ENCODE measurements around the gene MS4A15. TPM values are rescaled to one million over a fixed set of nuclear protein-coding genes. Genes with fewer than 3 reads are reported as not detected.

The MS4A15 gene
- total and polyA plus RNA-seq, 9 of the 15 experiments (the other 6 are each of a cell fraction or from before 2014, with no cell fraction given): not detected

DNA sequence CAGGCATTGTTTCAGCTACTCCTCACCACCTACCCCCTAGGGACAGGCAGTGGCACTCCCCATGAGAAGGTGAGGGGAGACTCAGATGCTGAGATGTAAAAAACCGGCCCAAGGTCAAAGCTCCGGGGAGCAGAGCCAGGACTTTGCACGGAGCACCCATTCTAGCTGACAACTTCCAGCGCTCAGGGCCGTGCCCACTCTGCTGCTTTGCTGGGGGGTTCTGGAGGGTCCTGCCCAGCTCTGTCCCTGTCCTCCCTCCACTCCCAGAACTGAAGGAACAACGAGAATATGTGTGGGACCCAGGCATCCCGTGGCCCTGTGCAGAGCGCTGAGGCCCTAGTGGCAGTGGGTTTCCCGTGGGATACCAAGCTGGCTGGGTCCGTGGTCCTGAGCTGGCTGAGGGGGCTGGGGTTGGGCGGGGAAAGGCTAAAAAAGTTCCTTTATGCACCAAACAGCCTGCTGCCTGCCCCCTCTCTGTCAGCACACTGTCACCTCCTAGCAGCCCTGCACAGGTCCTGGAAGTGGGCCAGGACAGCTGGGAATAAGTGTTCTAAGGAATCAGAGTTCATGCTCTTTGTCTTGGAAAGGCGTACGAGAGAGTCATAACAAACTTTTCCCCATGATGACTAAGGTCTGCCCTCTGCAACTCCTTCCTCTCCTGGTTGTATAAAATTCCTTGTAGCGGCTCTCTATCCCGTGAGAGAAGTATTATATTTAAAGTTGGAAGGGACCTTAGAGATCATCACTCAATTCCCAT is 30.3 kb downstream of the MS4A15 start:
- ATAC-seq (no peak), FAIRE-seq (no peak), DNase-seq (ENCODE audit: extremely low read depth in 1 of 4, low spot score in 3 of 4) (no peak)
- POLR2A ChIA-PET: interaction anchor here (0.8 kb wide), 1 partner anchor 22 kb away, joined by 7 read pairs; no protein-coding TSS in a partner anchor
- CTCF ChIA-PET (ENCODE audit: low intra/inter-chr PET ratio): no interaction called here
- BruUV-seq (replicated peaks): no TSS peak
- Histone ChIP-seq H3K9ac (ENCODE audit: insufficient read depth in 1 of 2, low read depth in 2 of 2, low read length in 2 of 2) (no peak overlapping the region), H3K27me3 (ENCODE audit: control insufficient read depth in 2 of 2, insufficient read depth in 2 of 2, low read length in 2 of 2) (peaks cover 0 to 28% of the 10 kb centered on the region in 2 experiments; a peak in 2 of 5 replicates), H3K36me3 (ENCODE audit: control insufficient read depth, insufficient read depth, low read length) (no peaks in the 10 kb centered on the region), H3K79me2 (ENCODE audit: control insufficient read depth, insufficient read depth, low read length) (no peaks in the 10 kb centered on the region), H3K4me1 (replicated peaks in 1 of 2; ENCODE audit: control insufficient read depth in 2 of 2, insufficient read depth in 2 of 2, low read length in 2 of 2) (no peaks in the 10 kb centered on the region), H3K4me3 (no peak overlapping the region), H3K4me2 (ENCODE audit: insufficient read depth, low read length) (no peak overlapping the region), H3K27ac (ENCODE audit: extremely low read depth, low read depth, low read length) (no peak overlapping the region), H4K20me1 (replicated peaks; ENCODE audit: control insufficient read depth, insufficient read depth, low read length) (no peaks in the 10 kb centered on the region), H2AFZ (ENCODE audit: low read depth, low read length) (no peak overlapping the region), H3K9me3 (replicated peaks; ENCODE audit: control insufficient read depth, insufficient read depth, low read depth, low read length) (no peaks in the 10 kb centered on the region), H3K9me1 (ENCODE audit: control insufficient read depth, insufficient read depth, low read length) (no peaks in the 10 kb centered on the region)
- WGBS (ENCODE audit: insufficient coverage, low coverage, missing lambda C conversion rate): 13% methylated on average over 14 of the region's 15 CpGs
- in situ Hi-C loops (cut with MboI): no loop called here
- intact Hi-C loops (cut with micrococcal nuclease): no loop called here
- TF ChIP-seq HDAC6 (IDR thresholded peaks at IDR 0.05; ENCODE audit: low read depth, low read length): no peak
- TF ChIP-seq, protein P1, sequence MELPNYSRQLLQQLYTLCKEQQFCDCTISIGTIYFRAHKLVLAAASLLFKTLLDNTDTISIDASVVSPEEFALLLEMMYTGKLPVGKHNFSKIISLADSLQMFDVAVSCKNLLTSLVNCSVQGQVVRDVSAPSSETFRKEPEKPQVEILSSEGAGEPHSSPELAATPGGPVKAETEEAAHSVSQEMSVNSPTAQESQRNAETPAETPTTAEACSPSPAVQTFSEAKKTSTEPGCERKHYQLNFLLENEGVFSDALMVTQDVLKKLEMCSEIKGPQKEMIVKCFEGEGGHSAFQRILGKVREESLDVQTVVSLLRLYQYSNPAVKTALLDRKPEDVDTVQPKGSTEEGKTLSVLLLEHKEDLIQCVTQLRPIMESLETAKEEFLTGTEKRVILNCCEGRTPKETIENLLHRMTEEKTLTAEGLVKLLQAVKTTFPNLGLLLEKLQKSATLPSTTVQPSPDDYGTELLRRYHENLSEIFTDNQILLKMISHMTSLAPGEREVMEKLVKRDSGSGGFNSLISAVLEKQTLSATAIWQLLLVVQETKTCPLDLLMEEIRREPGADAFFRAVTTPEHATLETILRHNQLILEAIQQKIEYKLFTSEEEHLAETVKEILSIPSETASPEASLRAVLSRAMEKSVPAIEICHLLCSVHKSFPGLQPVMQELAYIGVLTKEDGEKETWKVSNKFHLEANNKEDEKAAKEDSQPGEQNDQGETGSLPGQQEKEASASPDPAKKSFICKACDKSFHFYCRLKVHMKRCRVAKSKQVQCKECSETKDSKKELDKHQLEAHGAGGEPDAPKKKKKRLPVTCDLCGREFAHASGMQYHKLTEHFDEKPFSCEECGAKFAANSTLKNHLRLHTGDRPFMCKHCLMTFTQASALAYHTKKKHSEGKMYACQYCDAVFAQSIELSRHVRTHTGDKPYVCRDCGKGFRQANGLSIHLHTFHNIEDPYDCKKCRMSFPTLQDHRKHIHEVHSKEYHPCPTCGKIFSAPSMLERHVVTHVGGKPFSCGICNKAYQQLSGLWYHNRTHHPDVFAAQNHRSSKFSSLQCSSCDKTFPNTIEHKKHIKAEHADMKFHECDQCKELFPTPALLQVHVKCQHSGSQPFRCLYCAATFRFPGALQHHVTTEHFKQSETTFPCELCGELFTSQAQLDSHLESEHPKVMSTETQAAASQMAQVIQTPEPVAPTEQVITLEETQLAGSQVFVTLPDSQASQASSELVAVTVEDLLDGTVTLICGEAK (IDR thresholded peaks at IDR 0.05): no peak
- TF ChIP-seq, protein P1 (CRISPR knock-in tag; IDR thresholded peaks at IDR 0.05): no peak
- no peak for TF ChIP-seq KAT8 (IDR thresholded peaks at IDR 0.05; ENCODE audit: low read depth)
- TF ChIP-seq, protein P2, sequence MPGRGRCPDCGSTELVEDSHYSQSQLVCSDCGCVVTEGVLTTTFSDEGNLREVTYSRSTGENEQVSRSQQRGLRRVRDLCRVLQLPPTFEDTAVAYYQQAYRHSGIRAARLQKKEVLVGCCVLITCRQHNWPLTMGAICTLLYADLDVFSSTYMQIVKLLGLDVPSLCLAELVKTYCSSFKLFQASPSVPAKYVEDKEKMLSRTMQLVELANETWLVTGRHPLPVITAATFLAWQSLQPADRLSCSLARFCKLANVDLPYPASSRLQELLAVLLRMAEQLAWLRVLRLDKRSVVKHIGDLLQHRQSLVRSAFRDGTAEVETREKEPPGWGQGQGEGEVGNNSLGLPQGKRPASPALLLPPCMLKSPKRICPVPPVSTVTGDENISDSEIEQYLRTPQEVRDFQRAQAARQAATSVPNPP (IDR thresholded peaks at IDR 0.05; ENCODE audit: borderline replicate concordance, insufficient read depth, insufficient read length): no peak
- TF ChIP-seq ATF4 (CRISPR knock-in tag; IDR thresholded peaks at IDR 0.05): no peak
- TF ChIP-seq U2AF1 (optimal IDR thresholded peaks at IDR 0.05; ENCODE audit: low read depth, low read length): no peak
- no peak for TF ChIP-seq FOXK2 (conservative IDR thresholded peaks at IDR 0.05 in 1 of 2, IDR thresholded peaks at IDR 0.05 in 1 of 2; ENCODE audit: low read depth in 2 of 2)
- TF ChIP-seq ZNF311 (CRISPR knock-in tag; IDR thresholded peaks at IDR 0.05): no peak
- no peak for TF ChIP-seq ZNF408 (CRISPR knock-in tag; IDR thresholded peaks at IDR 0.05; ENCODE audit: low read depth)

Data from K562 (cell line).